CD1c-positive myeloid dendritic cell (primary cell): ENCODE data around the gene SLC23A1.
"Not testable (repeated sequence)": the region's sequence is repeated elsewhere in the genome, so short reads cannot be mapped to it uniquely, and the experiment has no call there.

Experiments used
- DNase-seq: peaks from one replicate; pipeline ENCODE4 v3.0.0-alpha.2; 2016; ENCODE audit errors: extremely low spot score

SLC23A1 gene

GRCh38 chr5:139383275-139383992 lies at the start of gene SLC23A1:
TSS of gene SLC23A1 (minus strand) at chr5:139383297. CDS start at chr5:139383253, 44 bp downstream.
- no peak for DNase-seq

- no peak for DNase-seq
These were observed 48.6 kb upstream of the SLC23A1 start for GRCh38 chr5:139431706-139432105.

- DNase-seq = no peak
These were observed 46.9 kb upstream of the SLC23A1 start for GRCh38 chr5:139430015-139430414.

- DNase-seq = no peak
These were observed 43.2 kb upstream of the SLC23A1 start for GRCh38 chr5:139426203-139426885.

- DNase-seq = no peak
These were observed 42.4 kb upstream of the SLC23A1 start for GRCh38 chr5:139425497-139425896.

GRCh38 chr5:139422307-139422893 lies 39.3 kb upstream of the SLC23A1 start:
- peak; percentile 82 for DNase-seq

GRCh38 chr5:139419226-139420192 lies 36.4 kb upstream of the SLC23A1 start:
- DNase-seq = no peak

- no peak for DNase-seq
These were observed 35.7 kb upstream of the SLC23A1 start for GRCh38 chr5:139418793-139419192.

GRCh38 chr5:139417214-139417613 lies 34.1 kb upstream of the SLC23A1 start:
- DNase-seq = no peak

- no peak for DNase-seq
These were observed 33.6 kb upstream of the SLC23A1 start for GRCh38 chr5:139416651-139417050.

GRCh38 chr5:139415869-139416268 lies 32.8 kb upstream of the SLC23A1 start:
- DNase-seq = no peak

GRCh38 chr5:139415221-139415861 lies 32.2 kb upstream of the SLC23A1 start:
- DNase-seq = no peak

GRCh38 chr5:139414581-139415130 lies 31.6 kb upstream of the SLC23A1 start:
- no peak for DNase-seq

- no peak for DNase-seq
These were observed 30.9 kb upstream of the SLC23A1 start for GRCh38 chr5:139413963-139414362.

GRCh38 chr5:139413153-139413552 lies 30.1 kb upstream of the SLC23A1 start:
- DNase-seq = no peak

- no peak for DNase-seq
These were observed 28.1 kb upstream of the SLC23A1 start for GRCh38 chr5:139410993-139411828.

- no peak for DNase-seq
These were observed 27.3 kb upstream of the SLC23A1 start for GRCh38 chr5:139410121-139410992.

- not testable (repeated sequence) for DNase-seq
These were observed 26.0 kb upstream of the SLC23A1 start for GRCh38 chr5:139409116-139409515.

GRCh38 chr5:139408191-139408590 lies 25.1 kb upstream of the SLC23A1 start:
- no peak for DNase-seq
